NCI-H748 treated with DMSO at 0.1 percent for 48 hours (cell line): ENCODE data around the gene ACOT7.
"Not testable (repeated sequence)": the region's sequence is repeated elsewhere in the genome, so short reads cannot be mapped to it uniquely, and the experiment has no call there.

Experiments used
- DNase-seq: peaks from one replicate; lab custom pipeline; 2025; lab: John Stamatoyannopoulos, UW

The ACOT7 gene

DNA sequence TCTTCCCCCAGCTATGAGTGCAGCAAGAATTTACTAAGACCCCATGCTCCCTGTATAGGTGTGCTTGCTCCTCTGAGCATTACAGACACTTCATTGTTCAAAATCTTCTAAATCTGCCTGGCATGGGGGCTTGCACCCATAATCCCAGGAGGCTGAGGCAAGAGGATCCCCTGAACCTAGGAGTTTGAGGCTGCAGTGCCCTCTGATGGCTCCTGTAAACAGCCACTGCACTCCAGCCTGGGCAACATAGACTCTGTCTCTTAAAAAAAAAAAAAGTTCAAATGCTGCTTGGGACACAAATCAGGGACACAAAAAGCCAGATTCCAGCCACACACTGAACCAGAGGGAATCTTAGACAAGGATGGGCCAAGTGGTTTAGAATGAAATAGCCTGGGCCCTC lies 3.4 kb upstream of the ACOT7 start:
- no peak for DNase-seq

DNA sequence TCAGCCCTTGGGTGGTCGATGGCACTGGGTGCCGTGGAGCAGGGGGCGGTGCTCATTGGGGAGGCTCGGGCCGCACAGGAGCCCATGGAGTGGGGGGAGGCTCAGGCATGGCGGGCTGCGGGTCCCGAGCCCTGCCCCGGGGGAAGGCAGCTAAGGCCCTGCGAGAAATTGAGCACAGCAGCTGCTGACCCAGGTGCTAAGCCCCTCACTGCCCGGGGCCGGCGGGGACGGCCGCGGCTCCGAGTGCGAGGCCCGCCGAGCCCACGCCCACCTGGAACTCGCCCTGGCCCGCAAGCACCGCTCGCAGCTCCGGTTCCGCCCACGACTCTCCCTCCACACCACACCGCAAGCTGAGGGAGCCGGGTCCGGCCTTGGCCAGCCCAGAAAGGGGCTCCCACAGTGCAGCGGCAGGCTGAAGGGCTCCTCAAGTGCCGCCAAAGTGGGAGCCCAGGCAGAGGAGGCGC lies 2.2 kb upstream of the ACOT7 start:
- DNase-seq, result not testable (repeated sequence)

DNA sequence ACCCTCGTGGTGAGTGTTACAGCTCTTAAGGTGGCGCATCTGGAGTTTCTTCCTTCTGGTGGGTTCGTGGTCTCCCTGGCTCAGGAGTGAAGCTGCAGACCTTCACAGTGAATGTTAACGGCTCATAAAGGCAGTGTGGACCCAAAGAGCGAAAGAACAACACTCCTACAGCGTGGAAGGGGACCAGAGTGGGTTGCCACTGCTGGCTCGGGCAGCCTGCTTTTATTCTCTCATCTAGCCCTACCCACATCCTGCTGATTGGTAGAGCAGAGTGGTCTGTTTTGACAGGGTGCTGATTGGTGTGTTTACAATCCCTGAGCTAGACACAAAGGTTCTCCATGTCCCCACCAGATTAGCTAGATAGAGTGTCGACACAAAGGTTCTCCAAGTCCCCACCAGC lies 1.6 kb upstream of the ACOT7 start:
- not testable (repeated sequence) for DNase-seq

DNA sequence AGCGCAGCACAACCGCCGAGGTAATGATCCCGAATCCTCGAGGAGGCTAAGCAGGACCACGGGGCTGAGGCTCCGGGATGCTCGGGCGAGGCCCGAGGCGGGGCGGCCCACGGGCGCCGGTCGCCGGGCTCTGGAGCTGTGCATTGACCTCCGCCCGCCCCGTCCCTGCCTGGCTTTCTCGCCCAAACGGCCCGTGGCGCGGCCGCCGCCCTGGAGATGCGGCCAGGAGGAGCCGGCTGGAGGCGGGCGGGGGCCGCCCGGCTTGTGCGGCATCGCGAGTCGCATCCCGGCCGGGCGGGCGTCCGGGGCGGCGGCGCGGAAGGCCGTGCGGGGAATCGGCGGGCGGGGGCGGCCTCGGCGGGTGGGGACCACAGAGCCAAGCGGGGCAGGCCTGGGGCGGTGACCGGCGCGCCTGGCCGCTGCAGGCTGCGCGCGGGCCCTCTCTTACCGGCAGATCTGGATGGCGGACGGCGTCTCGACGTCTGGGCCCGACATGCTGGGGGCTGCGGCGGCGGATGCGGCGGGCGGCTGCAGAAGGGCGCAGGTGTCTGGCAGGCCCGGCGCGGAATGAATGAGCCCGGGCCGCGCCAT lies 663 bp downstream of the ACOT7 start:
- no peak for DNase-seq

DNA sequence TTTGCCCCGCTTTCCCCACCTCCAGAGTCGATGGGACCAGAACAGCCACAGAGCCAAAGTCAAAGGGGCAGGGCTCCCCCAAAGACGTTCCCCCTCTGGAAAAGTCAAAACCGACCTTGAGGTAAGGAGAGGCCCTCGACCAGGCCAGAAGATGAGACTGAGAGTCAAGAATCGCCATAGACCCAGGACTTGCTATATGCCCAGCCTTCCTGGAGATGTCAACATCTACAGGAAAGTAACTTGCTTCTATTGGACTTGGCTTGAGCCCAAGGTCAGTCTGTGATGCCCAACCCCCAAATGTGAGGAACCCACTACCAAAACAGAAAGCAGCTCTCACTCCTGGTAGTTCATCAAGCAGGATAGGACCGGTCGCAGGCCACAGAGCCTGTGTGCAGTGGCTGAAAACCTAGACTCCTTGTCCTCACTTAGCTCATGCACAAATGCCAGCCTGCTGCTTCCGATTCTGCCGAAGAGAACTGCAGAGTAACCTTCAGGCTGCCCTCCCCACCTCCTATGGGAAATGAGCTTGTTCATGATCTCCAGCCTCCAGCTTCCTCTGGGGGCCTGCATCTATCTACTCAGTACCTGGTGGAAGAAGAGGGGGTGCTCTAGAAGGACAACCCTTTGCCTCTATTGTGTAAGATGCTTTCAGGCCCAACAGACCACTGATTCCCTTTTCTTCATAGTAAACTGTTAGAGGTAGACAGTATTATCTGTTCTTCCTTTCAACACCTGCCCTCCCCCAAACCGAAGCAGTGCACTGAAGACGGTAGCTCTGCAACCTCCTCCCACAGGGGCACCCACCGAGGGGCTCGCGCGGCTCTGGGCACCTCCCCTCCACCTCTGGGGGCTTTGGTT lies 1.4 kb downstream of the ACOT7 start:
- no peak for DNase-seq

DNA sequence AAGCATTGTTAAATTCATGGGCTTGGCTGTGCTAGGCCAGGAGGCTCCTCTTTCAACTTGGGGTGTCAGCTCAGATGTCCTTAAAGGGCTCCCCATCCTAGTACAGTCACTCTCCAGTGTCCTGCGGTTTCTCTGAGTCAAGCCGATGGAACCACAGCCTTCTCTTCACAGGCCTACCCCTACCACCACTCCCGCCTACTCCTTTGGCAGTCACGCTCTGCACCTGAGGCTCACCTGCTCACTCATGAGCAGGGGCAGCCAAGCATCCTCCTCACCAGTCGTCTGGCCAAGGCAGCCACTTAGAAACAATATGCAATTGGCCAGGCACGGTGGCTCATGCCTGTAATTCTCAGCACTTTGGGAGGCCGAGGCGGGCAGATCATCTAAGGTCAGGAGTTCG lies 3.6 kb downstream of the ACOT7 start:
- no peak for DNase-seq

DNA sequence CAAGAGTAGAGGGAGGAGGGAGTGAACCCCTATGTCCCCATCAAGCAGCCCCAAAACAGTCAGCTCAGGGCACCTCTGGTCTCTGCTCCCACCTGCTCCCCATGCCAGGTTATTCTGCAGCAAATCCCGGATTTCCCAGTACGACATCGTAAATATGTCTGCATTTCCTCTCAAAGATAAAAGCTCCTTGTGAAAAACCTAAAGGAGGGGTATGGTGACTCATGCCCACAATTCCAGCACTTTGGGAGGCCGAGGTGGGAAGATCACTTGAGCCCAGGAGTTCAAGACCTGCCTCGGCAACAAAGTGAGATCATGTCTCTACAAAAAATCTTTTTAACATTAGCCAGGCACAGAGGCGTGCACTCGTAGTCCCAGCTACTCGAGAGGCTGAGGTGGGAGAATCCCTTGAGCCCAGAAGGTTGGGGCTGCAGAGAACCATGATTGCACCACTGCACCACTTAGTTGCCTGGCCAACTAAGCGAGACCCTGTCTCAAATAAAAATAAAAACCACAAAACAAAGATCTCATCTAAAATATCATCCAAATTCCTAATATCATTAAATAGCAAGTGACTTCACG lies 7.1 kb downstream of the ACOT7 start:
- no peak for DNase-seq

DNA sequence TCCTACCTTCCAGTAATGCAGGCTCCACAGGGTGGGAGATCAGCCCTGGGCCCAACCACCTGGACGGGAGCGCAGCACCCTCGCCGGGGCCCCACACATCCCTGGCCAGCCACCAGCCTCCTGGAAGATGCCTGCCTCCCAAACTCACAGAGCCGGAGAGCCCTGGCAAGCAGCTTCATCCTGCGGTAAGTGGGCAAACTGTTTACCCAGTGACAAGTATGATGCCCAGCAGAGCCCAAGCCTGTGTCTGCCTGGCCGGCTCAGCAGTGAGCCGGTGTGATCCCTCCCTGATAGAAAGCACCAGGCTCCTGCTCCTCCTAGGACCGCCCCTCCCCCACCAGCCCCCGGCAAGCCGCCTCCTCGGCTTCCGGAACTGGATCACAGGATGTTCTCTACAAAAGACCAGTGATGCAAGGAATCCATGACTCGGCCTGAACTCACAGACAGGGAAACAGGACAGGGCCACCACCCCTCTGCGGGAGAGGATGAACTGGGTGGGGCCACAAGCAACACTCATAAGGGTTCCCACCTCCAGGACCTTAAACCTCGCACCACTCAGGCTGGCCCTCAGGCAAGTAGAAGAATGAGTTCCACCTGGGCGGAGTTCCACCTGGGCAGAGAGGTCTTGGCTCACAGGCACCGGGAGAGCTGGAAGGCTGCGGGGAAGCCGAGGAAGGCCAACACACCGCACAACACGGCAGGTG lies 7.9 kb downstream of the ACOT7 start:
- DNase-seq, result no peak

DNA sequence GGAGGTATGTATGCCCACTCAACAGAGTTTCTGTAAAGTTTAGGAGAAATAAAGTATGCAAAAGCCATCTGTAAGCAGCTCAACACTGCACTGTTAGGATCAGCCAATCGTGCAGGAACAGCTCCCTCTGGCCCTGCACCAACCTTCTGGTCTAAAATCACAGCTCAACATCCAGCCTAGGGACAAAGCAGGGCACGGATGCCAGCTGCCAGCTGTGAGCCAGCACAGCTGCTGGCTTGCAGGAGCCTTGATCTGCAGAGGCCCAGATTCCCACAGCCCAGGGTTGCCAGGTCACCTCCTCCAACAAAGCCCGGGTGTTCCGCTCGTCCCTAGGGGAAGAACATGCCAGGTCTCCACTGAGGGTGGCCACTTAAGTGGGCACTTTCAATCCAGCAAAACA lies 8.6 kb downstream of the ACOT7 start:
- no peak for DNase-seq

DNA sequence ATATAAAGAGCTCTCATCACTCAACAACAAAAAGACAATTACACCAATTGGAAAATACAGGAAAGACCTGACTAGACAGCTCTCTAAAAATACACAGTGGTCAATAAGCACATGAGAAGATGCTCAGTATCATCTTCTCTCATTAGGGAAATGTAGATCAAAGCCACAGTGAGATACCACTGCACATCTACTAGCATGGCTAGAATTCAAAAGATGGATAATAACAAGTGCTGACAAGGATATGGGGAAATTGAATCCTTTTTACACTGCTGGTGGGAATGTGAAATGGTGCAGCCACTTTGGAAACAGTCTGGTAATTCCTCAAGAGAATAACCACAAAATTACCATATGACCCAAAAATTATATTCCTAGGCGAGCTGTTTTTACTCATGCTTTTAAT lies 9.4 kb downstream of the ACOT7 start:
- DNase-seq, result no peak

DNA sequence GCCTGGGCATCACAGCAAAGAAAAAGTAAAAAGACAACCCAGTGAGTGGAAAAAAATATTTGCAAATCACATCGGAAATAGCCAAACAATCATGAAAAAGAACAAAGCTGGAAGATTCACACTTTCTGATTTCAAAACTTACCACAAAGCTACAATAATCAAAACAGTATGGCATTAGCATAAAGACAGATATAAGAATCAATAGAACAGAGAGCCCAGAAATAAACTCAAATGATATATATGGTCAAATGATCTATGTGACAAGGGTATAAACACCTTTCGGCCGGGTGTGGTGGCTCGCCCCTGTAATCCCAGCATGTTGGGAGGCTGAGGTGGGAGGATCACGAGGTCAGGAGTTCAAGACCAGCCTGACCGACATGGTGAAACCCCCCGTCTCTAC lies 13.5 kb downstream of the ACOT7 start:
- DNase-seq, result no peak

DNA sequence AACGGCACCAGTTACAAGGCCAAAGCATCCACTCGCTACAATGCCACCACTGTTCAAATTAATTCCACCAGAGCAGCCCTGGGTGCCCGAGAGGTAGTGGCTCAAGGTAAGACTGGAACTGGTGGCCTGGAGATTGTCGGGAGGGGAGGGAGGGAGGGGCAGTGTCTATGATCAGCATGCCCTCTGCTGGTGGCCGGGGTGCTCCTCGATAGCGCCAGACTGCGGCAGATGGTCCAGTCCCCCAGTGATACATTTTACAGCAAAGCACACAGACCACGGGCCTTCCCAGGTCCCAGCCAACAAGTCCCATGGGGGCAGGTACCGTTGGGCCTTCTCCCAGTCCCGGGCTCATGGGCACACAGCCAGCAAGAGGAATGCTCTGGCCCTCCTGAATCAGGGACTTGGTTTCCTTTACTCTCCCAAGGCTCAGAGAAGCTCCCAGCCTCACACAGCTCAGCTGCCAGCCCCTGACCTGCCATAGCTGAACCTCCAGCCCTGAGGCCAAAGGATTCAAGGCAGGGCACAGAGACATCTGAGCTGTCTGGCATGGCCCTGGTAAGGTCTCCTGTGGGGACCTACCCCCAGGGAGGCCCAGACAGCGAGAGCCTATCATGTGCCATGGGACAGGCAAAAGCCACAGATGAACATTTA lies 15.3 kb downstream of the ACOT7 start:
- DNase-seq, result no peak

DNA sequence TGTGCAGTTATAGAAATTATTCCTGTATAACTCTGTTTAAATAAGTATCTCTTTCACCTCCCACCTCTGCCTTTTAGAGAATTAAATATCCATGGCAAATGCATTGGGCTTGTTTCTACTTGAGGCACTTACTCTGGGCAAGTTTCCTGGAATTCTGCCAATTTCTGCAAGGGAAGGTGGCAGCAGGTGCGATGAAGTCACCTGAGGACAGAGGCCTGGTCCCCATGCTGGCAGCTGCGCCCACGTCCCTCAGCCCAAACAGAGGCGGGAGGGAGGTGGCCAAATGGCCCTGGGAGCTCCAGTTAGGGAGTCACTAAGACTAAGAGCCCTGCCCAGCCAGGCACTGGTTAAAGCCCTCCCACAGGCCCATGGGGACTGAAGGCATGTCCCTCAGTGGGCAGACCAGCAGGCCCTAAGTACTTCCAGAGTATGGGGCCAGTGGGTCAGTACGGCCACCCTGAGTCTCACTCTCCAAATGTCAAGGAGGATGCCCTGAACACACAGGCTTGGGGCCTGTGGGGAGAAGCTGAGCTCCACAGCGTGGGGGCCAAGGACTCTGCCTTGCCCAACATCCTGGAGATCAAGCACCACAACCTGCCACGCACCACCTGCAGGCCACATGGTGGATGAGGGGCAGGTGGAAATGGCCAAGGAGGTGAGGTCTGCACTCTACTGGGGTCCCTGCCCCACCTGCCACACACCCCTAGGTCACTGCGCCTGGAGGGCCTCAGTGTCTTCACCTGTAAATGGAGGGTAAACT lies 19.4 kb downstream of the ACOT7 start:
- peak; percentile 0 for DNase-seq

DNA sequence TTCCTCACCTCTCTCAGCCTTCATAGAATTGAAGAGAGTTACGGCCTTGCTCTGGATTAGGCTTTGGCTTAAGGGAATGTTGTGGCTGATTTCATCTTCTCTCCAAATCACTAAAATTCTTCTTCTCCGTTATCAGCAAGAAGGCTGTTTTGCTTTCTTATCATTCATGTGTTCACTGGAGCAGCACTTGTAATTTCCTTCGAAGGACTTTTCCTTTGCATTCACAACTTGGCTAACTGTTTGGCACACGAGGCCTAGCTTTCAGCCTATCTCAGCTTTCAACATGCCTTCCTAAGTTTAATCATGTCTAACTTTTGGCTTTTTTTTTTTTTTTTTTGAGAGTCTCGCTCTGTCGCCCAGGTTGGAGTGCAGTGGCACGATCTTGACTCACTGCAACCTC lies 21.3 kb downstream of the ACOT7 start:
- not testable (repeated sequence) for DNase-seq

DNA sequence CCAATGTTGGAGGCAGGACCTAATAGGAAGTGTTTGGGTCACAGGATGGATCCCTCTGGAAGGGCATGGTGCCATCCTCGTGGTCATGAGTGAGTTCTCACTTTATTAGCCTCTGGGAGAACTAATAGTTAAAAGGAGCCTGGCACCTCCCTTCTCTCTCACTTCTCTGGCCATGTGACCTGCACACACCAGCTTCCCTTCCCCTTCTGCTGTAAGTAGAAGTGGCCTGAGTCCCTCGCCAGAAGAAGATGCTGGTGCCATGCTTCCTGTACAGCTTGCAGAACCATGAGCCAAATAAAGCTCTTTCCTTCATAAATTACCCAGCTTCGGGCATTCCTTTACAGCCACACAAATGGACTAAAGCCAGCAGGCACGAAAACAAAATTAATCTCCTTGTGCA lies 23.6 kb downstream of the ACOT7 start:
- no peak for DNase-seq

DNA sequence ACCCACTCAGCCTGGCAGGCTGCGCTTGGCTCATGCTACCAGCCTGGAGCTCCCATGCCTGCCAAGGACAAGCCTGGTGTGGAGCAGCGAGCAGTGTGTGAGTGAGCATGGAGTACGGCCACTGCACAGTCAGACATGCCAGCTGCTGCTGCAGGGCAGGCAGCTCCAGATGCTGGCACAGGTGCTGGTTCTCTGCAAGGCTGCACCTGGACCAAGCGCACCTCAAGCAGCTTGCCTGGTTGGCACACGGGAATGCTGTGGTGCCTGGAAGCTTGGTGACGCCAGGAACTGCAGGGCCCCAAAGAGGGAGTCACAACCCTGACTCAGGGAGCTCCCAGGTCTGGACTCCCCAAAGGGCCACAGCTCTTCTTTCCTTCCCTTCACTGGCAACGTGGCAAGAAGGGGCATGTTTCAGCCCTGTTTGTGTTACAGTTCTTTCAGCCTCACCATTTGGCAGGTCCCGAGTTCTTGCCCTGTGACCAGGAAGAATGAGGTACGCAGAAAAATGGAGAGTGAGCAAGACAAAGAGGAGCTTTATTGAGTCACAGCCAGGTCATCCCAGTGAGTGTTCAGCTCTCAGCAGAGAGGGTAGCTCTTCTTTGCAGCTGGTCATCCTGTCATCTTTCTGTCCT lies 26.1 kb downstream of the ACOT7 start:
- no peak for DNase-seq

DNA sequence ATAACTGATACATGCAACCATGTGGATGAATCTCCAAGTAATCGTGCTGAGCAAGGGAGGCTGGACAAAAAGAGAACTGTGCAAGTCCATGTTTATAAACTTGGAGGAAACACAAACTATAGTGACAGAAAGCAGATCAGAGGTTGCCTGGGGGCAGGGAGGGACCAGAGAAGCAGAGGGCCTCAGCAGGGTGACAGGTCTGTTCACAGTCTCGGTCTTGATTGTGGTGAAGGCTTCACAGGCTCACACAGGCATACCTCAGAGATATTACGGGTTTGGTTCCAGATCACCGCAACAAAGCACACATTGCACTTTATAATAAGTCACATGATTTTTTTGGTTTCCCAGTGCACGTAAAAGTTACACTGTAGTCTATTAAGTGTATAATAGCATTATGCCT lies 28.5 kb downstream of the ACOT7 start:
- no peak for DNase-seq

DNA sequence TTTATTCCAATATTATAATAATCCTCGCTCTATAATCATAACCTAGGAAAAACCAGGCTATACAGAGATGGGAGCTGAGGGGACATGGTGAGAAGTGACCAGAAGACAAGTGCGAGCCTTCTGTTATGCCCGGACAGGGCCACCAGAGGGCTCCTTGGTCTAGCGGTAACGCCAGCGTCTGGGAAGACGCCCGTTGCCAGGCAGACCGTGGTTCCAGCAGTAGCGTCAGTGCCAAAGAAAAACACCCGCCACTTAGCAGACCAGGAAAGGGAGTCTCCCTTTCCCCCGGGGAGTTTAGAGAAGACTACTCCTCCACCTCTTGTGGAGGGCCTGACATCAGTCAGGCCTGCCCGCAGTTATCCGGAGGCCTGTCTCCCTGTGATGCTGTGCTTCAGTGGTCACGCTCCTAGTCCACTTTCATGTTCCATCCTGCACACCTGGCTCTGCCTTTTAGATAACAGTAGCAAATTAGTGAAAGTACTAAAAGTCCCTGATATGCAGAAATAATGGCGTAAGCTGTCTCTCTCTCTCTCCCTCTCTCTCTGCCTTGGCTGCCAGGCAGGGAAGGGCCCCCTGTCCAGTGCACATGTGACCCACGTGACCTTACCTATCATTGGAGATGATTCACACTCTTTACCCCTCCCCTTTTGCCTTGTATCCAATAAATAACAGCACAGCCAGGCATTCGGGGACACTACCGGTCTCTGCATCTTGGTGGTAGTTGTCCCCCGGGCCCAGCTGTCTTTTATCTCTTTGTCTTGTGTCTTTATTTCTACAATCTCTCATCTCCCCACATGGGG lies 30.3 kb downstream of the ACOT7 start:
- peak; percentile 2 for DNase-seq

DNA sequence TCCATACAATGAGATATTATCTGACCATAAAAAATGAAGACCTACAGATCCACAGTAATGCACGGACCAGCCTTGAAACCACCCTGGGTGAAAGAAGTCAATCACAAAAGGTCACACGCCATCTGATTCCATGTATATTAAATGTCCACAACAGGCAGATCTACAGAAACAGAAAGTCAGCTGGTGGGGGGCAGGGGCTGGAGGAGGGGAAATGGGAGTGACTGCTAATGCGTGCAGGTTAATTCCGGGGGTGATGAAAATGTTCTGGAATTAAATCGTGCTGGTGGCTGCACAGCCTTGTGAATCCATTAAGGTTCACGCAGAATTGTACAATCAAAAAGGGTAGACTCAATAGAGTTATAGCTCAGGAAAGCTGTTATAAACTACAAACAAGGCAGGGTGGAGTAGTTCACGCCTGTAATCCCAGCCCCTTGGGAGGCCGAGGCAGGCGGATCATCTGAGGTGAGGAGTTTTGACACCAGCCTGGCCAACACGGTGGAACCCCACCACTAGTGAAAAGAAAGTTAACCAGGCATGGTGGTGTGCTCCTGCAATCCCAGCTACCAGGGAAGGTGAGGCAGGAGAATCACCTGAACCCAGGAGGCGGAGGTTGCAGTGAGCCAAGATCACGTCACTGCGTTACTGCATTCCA lies 32.3 kb downstream of the ACOT7 start:
- no peak for DNase-seq
